HG03159 (cell line): ENCODE measurements around the gene GPR150.

Source experiments
- ATAC-seq: cut with Tn5 transposase; IDR thresholded peaks from one replicate; pipeline ENCODE4 v1.9.1; 2021; ENCODE audit warnings: mild to moderate bottlenecking, moderate library complexity; ENCODE audit not compliant: unreplicated experiment

The GPR150 gene

GRCh38 chr5:95647886-95648860 lies 28.3 kb downstream of the GPR150 start:
- ATAC-seq, result no peak

- ATAC-seq, result no peak
Measured at GRCh38 chr5:95649274-95649673, 29.4 kb downstream of the GPR150 start.

GRCh38 chr5:95649842-95650620 lies 30.1 kb downstream of the GPR150 start:
- ATAC-seq, result no peak

- ATAC-seq, result no peak
Measured at GRCh38 chr5:95652849-95653248, 33.0 kb downstream of the GPR150 start.

GRCh38 chr5:95654196-95654595 lies 34.3 kb downstream of the GPR150 start:
- no peak for ATAC-seq

GRCh38 chr5:95655575-95655974 lies 35.7 kb downstream of the GPR150 start:
- no peak for ATAC-seq

- no peak for ATAC-seq
Measured at GRCh38 chr5:95660060-95660459, 40.2 kb downstream of the GPR150 start.

GRCh38 chr5:95662946-95663345 lies 43.1 kb downstream of the GPR150 start:
- no peak for ATAC-seq

GRCh38 chr5:95664204-95664786 lies 44.4 kb downstream of the GPR150 start:
- ATAC-seq, result no peak

- ATAC-seq, result no peak
Measured at GRCh38 chr5:95667061-95667618, 47.3 kb downstream of the GPR150 start.

GRCh38 chr5:95667678-95668077 lies 47.8 kb downstream of the GPR150 start:
- ATAC-seq, result no peak

GRCh38 chr5:95668216-95668615 lies 48.3 kb downstream of the GPR150 start:
- no peak for ATAC-seq

GRCh38 chr5:95668728-95669127 lies 48.8 kb downstream of the GPR150 start:
- no peak for ATAC-seq

GRCh38 chr5:95669540-95669939 lies 49.7 kb downstream of the GPR150 start:
- no peak for ATAC-seq

- ATAC-seq, result no peak
Measured at GRCh38 chr5:95669985-95670384, 50.1 kb downstream of the GPR150 start.

- ATAC-seq, result no peak
Measured at GRCh38 chr5:95670568-95670967, 50.7 kb downstream of the GPR150 start.
